ENCODE measurements around the gene SLC30A7.
A peak's percentile ranks its signal among the peaks of the same experiment; 100 is the strongest.

The SLC30A7 gene

DNA sequence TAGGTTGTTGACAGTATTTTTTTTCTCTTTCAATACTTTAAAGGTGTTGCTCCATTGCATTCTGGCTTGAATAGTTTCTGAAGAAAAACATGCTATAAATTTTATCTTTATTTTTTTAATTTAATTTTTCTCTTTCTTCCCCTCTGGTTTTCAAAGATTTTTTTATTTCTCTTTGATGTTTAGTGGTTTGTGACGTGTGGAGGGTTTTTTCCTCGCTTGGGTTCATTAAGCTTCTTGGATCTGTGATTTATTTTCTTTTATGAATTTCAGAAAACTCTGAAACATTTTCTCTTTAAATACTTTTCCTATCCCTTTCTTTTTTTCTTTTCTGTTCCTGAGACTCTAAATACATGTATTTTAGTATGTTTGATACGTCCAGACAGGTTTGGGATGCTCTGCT lies 9.3 kb downstream of the SLC30A7 start:
- no peak overlapping the region for H3K4me3 ChIP-seq (ENCODE audit: low read depth, low read length)
- TF ChIP-seq, protein P1, sequence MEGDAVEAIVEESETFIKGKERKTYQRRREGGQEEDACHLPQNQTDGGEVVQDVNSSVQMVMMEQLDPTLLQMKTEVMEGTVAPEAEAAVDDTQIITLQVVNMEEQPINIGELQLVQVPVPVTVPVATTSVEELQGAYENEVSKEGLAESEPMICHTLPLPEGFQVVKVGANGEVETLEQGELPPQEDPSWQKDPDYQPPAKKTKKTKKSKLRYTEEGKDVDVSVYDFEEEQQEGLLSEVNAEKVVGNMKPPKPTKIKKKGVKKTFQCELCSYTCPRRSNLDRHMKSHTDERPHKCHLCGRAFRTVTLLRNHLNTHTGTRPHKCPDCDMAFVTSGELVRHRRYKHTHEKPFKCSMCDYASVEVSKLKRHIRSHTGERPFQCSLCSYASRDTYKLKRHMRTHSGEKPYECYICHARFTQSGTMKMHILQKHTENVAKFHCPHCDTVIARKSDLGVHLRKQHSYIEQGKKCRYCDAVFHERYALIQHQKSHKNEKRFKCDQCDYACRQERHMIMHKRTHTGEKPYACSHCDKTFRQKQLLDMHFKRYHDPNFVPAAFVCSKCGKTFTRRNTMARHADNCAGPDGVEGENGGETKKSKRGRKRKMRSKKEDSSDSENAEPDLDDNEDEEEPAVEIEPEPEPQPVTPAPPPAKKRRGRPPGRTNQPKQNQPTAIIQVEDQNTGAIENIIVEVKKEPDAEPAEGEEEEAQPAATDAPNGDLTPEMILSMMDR (IDR thresholded peaks at IDR 0.05; ENCODE audit: low read depth, low read length), result no peak

DNA sequence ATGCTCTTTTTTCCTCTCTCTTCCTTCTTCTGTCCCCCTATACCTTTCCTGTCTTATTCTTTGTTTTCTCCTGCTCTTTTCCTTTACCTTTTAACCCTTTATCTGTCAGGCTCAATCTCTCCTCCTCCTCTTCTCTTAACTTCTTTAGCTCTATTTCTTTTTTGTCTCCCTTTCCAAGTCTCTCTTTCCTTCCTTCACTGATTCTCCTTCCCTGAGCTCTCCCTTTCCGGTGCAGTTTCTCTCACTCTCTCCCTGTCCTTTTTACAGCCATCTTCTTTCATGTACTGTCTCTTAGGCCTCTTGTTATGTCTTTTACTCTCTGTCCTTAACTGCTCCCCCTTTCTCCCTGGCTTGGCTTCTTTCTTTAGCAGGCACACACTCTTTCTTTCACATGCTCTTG lies 12.0 kb downstream of the SLC30A7 start:
- no peak overlapping the region for H3K4me3 ChIP-seq (ENCODE audit: low read depth, low read length)
- TF ChIP-seq, protein P1 (IDR thresholded peaks at IDR 0.05; ENCODE audit: low read depth, low read length), result no peak

DNA sequence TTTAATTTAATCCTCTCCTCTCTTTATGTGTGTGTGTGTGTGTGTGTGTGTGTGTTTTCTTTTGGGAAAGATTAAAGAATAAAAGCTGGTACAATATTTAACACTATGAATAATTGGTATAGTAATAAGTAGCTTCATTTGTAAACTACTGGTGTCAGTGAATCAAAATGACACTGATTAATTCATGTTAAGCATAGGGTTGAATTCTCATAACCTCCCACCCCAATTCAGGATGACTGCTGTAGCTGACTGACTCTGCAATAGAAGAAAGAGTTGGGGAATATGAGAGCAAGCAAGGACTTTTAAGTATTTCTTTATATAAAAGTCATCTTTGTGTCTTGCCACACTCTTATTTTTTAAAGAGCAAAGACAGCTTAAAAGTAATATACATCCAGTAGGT lies 13.1 kb downstream of the SLC30A7 start:
- TF ChIP-seq, protein P1 (IDR thresholded peaks at IDR 0.05; ENCODE audit: low read depth, low read length), result no peak
- no peak overlapping the region for H3K4me3 ChIP-seq (ENCODE audit: low read depth, low read length)

DNA sequence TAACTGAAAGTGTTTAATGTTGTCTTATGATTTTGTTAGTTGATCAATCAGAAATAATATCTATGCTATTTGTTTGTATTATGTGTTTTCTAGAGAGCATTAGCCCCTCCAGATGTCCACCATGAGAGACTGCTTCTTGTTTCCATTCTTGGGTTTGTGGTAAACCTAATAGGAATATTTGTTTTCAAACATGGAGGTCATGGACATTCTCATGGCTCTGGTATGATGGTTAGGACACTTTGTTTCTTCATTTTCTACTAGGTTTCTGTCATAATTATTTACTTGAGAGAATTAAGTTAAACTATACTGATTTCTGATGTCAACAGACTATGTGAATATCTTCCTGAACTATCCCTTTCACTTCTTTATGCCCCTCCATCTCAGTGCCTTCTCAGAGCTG lies 16.1 kb downstream of the SLC30A7 start:
- TF ChIP-seq, protein P1 (IDR thresholded peaks at IDR 0.05; ENCODE audit: low read depth, low read length), result no peak
- H3K4me3 ChIP-seq (ENCODE audit: low read depth, low read length), result no peak overlapping the region

GRCh38 chr1:100921110-100921706 lies 25.3 kb downstream of the SLC30A7 start:
- TF ChIP-seq, protein P1 (IDR thresholded peaks at IDR 0.05; ENCODE audit: low read depth, low read length), result peak; percentile 5; the same call in 1 of the 2 replicates
- no peak overlapping the region for H3K4me3 ChIP-seq (ENCODE audit: low read depth, low read length)

- H3K4me3 ChIP-seq (ENCODE audit: low read depth, low read length), result no peak overlapping the region
- TF ChIP-seq, protein P1 (IDR thresholded peaks at IDR 0.05; ENCODE audit: low read depth, low read length), result no peak
Measured at GRCh38 chr1:100924212-100924611, 28.3 kb downstream of the SLC30A7 start.

GRCh38 chr1:100924991-100925390 lies 29.1 kb downstream of the SLC30A7 start:
- TF ChIP-seq, protein P1 (IDR thresholded peaks at IDR 0.05; ENCODE audit: low read depth, low read length), result no peak
- H3K4me3 ChIP-seq (ENCODE audit: low read depth, low read length), result no peak overlapping the region
